GM10248 (cell line): ENCODE results near the gene VARS2.

Experiments
- CTCF ChIA-PET: fragments of 300-600 bp; sonication (Branson Sonifier 250); formaldehyde crosslinking; extraction: SDS; loops from one replicate; lab custom pipeline; 2021; ENCODE audit warnings: antibody characterized with exemption; lab: Yijun Ruan, JAX
- POLR2A ChIA-PET: fragments of 350-650 bp; sonication (Branson Sonifier 250); formaldehyde crosslinking; extraction: SDS; loops from one replicate; lab custom pipeline; 2020; ENCODE audit warnings: antibody characterized with exemption; lab: Yijun Ruan, JAX
- DNase-seq: peaks from one replicate; pipeline ENCODE4 v3.0.0; 2012; ENCODE audit errors: extremely low spot score
- TF ChIP-seq, protein P1 (sequence below): IDR thresholded peaks from 2 replicates; pipeline ENCODE4 v1.5.1; 2012; ENCODE audit warnings: mild to moderate bottlenecking, low read depth; ENCODE audit errors: extremely low read depth, missing control alignments, control extremely low read depth

Gene VARS2

DNA sequence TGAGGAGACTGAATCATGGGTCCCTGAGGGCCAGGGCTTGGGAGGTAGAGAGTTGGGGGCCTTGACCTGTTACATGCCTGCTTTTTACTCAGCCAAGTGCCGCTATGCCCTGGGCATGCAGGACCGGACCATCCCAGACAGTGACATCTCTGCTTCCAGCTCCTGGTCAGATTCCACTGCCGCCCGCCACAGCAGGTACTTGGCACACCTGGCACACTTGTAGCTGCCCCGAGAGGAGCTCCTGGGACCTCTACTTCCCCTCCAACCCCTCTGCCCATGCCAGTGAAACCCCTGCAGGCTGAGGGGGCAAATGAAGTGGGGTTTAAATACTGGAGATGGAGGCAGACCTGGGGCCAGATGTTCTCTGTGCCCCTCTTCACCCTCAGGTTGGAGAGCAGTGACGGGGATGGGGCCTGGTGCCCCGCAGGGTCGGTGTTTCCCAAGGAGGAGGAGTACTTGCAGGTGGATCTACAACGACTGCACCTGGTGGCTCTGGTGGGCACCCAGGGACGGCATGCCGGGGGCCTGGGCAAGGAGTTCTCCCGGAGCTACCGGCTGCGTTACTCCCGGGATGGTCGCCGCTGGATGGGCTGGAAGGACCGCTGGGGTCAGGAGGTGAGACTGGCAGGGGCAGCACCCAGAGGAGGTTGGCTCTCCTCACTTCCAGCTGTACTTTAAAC lies 25.1 kb upstream of the VARS2 start:
- no peak for DNase-seq
- TF ChIP-seq, protein P1, sequence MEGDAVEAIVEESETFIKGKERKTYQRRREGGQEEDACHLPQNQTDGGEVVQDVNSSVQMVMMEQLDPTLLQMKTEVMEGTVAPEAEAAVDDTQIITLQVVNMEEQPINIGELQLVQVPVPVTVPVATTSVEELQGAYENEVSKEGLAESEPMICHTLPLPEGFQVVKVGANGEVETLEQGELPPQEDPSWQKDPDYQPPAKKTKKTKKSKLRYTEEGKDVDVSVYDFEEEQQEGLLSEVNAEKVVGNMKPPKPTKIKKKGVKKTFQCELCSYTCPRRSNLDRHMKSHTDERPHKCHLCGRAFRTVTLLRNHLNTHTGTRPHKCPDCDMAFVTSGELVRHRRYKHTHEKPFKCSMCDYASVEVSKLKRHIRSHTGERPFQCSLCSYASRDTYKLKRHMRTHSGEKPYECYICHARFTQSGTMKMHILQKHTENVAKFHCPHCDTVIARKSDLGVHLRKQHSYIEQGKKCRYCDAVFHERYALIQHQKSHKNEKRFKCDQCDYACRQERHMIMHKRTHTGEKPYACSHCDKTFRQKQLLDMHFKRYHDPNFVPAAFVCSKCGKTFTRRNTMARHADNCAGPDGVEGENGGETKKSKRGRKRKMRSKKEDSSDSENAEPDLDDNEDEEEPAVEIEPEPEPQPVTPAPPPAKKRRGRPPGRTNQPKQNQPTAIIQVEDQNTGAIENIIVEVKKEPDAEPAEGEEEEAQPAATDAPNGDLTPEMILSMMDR, result no peak
- CTCF ChIA-PET, result interaction anchor here (0.8 to 3.5 kb wide), 6 partner anchors 12 to 198 kb away, joined by 3 to 21 read pairs (median 4); partner anchors contain the start of gene VARS2
- POLR2A ChIA-PET, result interaction anchor here (0.6 kb wide), 1 partner anchor 224 kb away, joined by 4 read pairs; no protein-coding TSS in a partner anchor

DNA sequence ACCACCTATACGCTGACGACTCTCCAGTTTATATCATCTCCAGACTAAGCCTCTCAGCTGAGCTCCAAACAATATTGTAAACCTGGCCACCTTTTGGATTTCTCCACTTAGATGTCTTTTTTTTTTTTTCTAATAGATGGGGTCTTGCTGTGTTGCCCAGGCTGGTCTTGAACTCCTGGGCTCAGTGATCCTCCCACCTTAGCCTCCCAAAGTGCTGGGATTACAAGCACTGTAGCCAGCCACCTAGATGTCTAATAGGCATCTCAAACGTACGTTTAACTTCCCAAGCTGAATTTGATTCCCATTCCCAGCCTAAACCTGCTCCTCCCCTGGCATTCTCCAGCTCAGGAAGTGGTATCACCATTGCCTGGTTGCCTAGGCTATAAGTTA lies 24.5 kb upstream of the VARS2 start:
- ChIA-PET POLR2A (interaction anchor here (0.6 kb wide), 1 partner anchor 223 kb away, joined by 4 read pairs; no protein-coding TSS in a partner anchor), CTCF (interaction anchor here (0.8 to 3.5 kb wide), 6 partner anchors 13 to 198 kb away, joined by 3 to 21 read pairs (median 4); partner anchors contain the start of gene VARS2)
- no peak for DNase-seq

DNA sequence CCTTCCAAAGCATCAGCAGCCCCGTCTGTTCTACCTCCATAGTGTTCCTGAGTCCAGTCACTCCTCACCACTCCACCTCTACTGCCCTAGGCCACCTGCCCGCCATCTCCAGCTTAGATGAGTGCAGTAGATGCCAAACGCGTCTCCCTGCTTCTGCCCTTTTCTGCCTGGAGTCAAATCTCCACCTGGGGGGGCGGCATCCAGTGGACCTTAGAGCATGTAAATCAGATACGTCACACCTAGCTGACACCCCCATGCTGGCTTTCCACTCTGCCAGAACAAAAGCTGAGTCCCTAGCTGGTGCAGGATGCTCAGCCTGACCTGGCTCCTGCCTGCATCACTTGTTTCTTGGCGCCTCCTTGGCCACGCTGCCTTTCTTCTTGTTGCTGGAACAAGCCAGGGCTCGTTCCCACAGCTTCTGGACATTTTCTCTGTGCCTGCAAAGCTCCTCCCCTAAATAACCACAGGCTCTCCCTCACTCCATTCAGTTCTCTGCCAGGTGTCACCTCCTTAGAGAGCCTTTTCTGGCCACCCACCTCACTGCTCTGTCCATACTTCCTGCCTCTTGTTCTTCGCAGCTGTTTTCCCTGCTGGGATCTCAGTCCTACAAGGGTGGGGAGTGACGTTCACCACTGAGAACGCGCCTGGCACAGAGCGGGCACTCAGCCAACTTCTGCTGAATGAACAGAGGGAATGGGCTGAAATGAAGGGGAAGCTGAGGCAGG lies 24.0 kb upstream of the VARS2 start:
- DNase-seq, result no peak
- TF ChIP-seq, protein P1, result no peak
- POLR2A ChIA-PET, result no interaction called here
- CTCF ChIA-PET, result interaction anchor here (0.8 to 3.5 kb wide), 6 partner anchors 13 to 197 kb away, joined by 3 to 21 read pairs (median 4); partner anchors contain the start of gene VARS2

More for the DNA sequence above, 24.5 kb upstream of the VARS2 start:
- TF ChIP-seq, protein P1, result no peak

DNA sequence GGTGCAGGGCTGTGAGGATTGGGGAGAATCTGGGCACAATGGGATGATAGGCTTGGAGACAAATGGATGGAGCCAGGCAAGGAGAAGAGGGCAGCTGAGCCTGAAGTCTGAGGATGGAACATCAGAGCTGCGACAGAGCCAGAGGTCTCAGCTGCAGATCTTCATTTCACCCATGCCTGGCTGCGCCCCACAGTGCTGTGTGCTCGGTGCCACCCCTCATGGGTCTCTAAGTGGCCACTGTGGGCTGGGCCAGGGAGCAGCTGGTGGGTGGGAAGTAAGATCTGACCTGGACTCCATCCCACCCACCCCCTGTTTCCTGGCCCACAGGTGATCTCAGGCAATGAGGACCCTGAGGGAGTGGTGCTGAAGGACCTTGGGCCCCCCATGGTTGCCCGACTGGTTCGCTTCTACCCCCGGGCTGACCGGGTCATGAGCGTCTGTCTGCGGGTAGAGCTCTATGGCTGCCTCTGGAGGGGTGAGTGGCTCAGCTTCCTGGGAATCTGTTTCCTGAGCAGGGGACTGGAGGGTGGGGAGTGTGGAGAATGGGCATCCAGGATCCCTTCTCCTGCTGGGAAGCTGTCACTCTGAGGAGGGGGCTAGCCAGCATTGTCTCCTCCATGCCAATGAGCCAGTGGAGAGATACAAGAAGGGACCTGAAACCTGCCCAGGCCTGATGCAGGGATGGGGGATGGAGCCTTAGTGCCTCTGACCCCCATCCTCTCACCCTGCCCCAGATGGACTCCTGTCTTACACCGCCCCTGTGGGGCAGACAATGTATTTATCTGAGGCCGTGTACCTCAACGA lies 23.2 kb upstream of the VARS2 start:
- ChIA-PET CTCF (interaction anchor here (1.3 to 3.5 kb wide), 5 partner anchors 14 to 177 kb away, joined by 3 to 21 read pairs (median 4); partner anchors contain the start of gene VARS2), POLR2A (no interaction called here)
- TF ChIP-seq, protein P1, result no peak
- no peak for DNase-seq

DNA sequence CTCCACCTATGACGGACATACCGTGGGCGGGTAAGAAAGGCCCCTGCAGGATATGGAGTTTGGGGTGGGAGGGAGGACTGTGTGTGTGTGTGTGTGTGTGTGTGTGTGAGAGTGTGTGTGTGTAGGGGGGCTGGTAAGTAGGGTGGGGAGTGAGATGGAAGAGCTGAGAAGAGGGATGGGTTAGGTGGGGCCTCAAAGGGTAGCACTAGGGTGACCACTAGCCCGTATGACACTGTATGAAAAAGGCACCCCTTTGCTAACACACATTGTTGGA lies 22.7 kb upstream of the VARS2 start:
- ChIA-PET CTCF (interaction anchor here (1.3 to 3.5 kb wide), 3 partner anchors 23 to 177 kb away, joined by 3 to 21 read pairs (median 4); partner anchors contain the start of gene VARS2), POLR2A (no interaction called here)
- DNase-seq, result no peak
- TF ChIP-seq, protein P1, result no peak
